HG02571 (cell line): ENCODE measurements around the gene RGS5.

Experiments used
- ATAC-seq: cut with Tn5 transposase; IDR thresholded peaks from one replicate; pipeline ENCODE4 v1.9.1; 2021; ENCODE audit warnings: mild to moderate bottlenecking, moderate library complexity; ENCODE audit not compliant: unreplicated experiment

The RGS5 gene

DNA sequence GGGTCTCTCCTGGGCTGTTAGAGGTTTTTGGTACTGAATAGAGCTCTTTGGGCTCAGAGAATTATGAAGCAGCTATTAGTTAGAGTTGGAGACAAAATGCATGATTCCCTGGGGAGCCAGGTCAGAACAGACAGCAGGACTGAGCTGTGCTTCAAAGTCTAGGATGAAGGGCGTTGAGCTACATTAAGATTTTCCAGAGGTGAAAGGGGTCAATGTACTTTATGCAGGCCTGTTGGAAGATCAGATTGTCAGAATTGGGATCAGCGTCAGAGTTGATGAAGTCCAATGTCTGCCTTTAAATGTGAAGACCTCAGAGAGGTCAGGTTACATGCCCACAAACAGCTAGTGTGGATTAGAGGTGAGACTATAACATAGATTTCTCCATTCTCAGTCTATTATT, 53.8 kb downstream of the RGS5 start:
- no peak for ATAC-seq

DNA sequence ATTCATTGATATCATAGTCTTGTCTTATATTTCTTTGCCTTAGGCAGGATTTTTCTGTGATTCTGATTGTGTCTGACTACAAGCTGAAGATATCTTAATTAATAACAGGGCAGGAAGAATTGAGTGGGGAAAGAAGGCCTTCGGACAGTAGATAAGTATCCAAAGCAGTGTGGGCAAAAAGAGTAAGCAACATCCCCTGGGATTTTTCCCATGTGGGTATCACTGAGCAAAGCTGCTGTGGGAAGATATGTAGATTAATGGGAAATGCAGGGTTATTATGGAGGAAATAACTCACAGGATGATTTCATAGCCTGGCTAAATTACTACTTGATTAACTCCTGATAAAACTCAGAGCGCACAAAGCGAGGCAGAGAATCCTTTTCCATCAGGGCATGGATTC, 55.7 kb downstream of the RGS5 start:
- no peak for ATAC-seq

DNA sequence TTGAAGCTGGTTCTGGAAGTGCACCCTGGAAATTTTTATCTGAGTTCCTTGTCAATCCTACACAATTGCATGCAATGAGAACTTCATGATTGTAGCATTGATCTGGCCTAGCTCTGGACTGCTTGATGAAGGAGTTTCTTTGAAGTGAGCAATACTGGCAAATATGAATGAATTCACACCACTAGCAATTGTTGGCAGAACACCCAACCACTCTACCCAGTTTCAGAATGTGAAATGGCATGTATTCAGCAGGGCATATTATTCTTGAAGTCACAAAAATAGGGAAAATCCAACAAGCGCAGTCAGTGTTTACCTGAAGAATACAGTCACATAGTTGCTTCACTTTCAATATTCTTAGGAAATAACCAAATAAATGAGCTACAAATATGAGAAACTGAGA, 57.3 kb downstream of the RGS5 start:
- ATAC-seq: no peak

DNA sequence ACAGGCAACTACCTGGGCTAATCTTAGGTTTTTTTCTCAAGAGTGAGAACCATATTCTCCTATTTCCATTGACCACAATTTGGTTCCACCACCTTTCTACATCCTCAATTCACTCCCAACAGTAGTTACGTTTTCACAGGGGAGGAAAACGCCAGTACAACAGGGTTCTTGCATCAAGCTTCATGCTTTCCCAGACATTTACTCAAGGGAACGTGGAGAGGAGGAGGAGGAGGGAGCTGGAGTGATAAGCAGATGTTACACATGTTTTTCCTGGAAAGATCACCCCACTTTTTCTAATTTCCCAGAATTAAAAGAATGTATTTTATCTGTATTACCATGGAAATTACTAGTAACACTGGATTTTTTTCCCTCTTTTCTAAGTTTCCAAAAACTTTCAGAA, 58.3 kb downstream of the RGS5 start:
- no peak for ATAC-seq

DNA sequence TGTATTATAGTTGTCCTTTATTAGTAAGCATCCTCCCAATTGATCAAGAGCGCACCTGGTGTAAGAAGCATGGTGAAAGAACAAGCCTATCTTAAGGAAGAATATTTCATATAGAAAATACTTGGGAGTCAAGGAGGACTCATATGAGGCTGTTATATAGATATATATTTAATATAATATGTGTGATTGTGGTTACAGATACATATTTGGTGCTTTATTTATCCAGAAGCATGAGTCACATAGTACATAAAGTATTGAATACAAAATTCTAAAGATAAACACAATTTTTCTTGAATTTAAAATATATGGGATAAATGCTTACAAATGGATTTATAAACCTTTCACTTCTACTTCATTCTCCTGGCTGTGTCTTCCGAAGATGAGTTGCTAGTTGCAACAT, 60.6 kb downstream of the RGS5 start:
- ATAC-seq: no peak

DNA sequence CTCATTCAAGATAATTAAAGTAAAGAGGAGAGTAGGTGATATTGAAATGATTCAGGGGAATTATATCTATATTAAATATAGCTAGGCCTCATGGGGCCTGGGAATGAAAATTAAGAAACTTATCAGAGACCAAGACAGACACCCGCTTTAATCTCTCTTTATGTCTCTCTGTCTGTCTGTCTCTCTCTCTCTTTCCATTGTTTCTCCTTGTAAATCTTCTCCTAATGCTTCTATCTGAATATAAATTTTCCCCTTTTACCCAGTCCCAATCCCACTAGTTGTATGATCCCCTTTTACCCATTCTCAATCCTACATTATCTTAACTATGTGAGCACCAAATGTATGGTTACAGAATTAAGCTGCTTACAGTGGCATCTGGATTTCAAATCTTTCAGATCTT, 61.2 kb downstream of the RGS5 start:
- no peak for ATAC-seq

DNA sequence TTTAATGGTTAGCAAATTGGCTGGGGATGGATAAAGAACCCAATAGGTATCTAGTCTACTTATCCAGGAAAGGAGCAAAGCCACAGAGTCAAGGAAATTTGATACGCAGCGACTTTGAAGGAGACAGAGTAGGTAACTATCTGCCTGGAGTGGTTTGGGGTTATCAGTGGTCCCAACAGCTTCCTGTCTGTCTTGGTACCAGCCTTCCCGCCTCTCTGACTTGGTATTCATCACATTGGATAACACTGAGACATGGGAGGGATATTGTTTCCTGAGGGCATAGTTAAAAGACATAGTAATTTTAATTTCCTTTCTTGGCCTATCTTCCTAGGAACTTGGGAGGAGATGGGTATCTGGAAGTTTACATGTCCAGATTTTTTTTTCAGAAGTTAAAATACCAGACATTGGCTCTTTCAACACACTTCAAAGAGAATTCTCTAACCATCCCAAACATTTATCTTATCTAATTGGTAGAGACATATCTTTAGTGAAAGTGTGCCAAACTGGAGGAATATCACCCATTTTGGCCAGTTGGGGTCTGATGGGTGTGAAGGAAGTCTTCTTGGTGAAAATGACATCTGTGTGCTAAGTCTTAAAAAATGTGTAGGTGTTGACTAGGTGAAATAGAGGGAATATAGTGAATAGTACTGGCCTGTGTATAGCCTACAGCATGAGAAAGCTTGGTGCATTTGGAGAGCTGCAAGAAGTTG, 65.0 kb downstream of the RGS5 start:
- no peak for ATAC-seq

DNA sequence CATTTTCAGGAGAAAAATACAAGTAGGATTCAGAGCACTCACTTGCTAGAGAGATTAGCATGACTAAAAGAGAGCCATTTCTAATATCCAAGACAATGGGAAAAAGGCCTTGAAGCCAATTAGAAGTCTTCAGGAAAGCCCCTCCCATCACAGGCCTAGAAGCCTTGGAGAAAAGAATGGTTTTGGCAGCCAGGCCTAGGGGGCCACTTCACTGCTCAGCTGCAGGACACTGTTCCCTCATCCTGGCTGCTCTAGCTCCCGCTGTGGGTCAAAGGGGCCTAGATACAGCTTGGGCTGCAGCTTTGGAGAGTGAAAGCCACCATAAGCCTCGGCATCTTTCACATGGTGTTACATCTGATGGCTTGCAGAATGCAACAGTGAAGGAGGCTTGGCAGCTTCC, 70.7 kb downstream of the RGS5 start:
- ATAC-seq: no peak

DNA sequence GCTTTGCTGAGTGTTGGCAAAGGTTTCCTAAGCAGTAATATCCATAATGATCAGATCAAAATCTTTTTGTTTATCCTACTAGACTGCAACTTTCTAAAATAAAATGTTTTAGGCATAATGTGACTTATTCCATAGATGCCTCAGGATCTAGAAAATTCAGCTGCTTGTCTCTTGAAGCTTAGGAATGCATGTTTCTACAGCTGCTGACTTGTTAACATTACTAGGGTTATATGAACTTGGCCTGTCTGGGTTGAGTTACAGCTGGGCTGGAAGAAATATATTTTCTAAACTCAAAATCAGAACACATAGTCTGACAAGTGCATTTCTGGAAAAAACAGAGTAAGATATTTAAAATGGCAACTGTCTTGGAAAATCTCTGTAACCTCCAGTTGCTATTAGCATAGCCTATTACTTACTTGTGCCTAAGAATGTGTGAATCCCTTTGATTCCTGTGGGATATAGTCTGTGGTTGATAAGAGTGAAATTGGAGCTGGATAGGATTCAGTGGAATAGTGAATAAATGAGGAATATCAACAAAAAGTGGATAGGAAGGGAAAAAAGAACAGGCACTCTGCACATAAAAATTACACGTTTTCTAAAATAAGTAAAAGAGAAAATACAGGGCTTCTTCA, 72.4 kb downstream of the RGS5 start:
- no peak for ATAC-seq

DNA sequence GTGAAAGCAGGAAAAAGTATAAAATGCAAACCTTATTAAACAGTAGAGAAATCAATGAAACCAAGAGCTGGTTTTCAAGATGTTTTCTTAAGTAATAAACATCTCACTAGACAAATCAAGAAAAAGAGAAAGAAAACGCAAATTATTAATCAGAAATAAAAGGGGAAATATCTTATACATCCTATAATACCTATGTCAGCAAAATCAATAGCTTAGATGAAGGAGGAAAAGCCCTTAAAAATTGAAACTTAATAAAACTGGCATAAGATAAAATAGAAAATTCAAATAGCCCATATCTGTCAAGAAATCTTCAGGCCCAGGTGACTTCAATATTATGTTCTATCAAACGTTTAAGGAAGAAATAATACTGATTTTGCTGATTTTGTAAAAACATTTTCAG, 74.4 kb downstream of the RGS5 start:
- no peak for ATAC-seq

DNA sequence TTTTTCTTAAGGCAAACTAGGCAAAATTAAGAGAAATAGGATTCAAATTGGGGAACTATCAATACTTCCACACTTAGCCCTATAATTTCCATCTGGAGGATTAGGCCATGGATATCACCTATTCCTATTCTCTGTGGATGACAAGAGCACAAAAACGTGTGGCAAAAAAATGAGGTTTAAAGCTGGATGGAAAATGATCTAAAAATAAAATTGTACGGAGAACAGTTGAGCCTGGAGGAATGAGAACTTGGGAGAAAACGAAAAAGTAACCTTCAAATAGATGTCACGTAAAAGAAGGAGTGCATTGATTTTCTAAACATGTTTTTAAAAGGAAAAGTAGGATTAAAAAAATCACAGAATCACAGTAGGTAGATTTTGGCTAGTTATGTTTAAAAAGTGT, 77.9 kb downstream of the RGS5 start:
- ATAC-seq: no peak

DNA sequence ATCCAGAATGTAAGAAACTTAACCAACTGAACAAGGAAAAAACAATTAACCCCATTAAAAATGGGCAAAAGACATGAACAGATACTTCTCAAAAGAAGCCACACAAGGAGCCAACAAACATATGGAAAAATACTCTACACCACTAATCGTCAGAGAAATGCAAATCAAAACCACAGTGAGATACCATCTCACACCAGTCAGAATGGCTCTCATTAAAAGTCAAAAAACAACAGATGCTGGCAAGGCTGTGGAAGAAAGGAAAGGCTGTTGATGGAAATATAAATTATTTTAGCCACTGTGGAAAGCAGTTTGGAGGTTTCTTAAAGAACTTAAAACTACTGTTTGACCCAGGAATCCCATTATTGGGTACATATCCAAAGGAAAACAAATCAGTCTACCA, 82.3 kb downstream of the RGS5 start:
- ATAC-seq: no peak

DNA sequence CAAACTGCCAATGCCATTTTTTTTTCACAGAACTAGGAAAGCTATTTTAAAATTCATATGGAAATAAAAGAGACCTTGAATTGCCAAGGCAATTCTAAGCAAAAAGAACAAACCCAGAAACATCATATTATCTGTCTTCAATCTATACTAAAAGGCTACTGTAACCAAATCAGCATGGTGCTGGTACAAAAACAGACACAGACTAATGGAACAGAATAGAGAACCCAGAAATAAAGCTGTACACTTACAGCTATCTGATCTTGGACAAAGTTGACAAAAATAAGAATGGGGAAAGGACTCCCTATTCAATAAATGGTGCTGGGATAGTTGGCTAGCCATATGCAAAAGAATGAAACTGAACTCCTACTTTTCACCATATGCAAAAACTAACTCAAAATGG, 83.0 kb downstream of the RGS5 start:
- no peak for ATAC-seq

DNA sequence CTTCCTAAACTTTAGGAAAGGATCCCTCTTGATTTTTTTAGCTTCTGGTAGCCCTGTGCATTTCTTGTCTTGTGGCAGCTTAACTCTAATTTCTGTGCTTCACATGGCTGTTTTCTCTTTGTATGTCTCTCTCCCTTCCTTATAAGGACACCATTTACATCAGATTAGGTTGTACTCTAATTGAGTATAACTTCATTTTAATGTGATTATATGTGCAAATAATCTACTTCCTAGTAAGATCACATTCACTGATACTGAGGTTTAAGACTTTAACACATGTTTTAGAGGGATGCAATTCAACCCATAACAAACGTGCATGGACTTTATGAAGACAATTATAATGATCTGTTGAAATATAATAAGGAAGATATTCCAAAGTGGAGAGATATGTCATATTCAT, 86.8 kb downstream of the RGS5 start:
- no peak for ATAC-seq

DNA sequence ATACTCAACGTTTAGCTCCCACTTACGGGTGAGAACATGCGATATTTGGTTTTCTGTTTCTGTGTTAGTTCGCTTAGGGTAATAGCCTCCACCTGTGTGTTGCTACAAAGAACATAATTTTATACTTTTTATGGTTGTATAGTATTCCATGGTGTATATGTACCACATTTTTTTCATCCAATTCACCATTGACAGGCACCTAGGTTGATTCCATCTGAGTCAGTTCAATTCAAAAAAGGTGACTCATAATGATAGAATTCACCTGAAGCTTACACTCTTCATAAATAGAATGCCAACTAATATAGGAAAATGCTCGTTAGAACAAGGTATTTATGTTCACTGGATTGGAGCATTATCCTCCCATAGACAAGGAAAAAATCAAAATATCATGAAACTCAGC, 95.1 kb downstream of the RGS5 start:
- ATAC-seq: no peak

DNA sequence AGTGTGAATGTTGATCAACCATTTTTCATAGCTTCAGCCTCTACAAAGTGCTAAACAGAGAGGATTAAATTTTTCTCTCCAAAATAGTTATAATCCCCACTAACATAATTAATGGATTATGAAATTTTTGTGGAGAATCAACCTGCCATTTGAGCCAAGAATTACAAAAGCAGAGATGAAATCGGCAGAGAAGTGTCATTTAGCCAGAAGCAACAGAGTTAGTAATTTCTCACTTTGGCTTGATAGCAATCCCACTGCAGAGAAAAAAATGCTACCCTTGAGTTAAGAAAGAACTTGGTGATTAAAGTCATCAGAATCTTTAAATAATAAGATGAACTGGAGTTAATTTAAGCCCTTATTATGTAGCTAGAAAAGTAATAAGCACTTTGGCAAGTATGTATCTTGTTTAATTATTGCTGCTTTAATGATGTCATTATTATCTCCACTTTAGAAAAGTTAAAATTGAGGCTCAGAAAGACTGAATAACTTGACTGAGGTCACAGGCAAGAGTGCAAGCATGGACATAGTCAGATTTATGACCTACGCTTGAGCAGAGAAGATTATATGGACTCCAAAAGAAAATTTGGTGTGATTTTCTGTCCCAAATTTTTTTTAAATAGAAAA, 96.2 kb downstream of the RGS5 start:
- ATAC-seq: no peak

DNA sequence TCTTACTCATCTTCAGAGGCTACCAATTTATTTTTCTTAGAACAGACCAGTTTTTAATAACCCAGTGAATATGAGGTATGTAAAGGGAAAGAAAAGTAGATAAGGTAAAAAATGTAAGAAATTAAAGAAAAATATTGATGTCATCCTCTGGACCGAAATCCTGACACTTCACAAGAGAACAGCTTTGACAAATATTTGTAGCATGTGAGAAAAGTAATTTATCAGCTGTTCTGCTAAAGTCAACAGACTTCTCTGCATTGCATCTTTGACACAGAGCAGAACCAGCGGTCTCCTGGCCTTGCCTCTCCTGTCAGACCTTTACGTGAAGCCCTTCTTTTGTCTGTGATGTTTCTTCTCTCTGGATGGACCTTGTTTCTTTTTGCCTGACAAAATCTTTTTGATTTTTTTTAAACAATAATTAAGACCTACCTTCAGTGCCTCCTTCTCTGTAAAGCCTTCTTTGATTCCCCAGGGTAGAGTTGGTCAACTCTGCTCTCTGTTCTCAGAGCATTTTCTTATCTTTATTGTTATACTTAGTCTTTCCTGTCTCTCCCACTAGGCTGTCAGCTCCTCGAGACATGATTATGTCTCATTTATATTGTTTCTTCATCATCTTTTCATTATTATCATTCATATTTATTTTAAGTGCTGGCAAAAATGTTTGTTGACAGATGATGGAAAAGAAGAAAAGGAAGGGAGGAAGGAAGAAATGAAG, 98.2 kb downstream of the RGS5 start:
- no peak for ATAC-seq

DNA sequence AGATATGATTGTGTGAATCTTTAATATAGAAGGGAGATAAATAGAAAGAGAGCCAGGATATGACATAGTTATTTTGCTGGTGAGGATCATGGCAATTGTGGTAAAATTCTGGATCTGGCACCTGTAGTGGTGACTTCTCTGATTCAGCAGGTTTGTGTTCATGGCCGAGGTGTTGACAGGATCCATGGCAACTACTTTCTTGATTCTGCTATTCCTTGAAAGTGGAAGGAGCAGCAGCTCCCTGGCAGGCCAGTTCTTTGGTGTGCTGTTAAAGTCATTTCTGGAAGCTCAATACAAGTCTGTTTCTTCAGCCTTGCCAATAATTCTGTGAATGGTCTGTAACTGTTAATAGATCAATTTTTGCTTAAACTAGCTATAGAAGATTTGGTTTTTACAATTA, 100.1 kb downstream of the RGS5 start:
- no peak for ATAC-seq

DNA sequence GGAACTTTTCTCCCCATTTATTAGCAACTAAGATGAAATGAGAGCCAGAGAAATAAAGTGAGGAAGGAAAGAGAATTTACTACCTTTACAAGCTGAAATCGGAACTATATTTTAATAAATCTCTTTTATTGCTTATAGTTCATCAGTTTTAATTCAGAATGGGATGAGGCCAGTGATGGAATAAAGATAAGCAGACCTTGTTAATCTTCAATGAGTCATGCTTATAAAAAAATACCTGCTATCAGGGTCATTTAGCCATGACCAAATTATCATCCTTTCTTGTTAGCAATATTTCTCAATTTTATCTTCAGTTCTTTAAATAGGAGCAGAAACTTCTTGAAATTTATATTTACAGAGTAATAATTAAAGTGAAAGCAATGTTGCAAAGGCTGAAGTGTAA, 107.5 kb downstream of the RGS5 start:
- ATAC-seq: no peak

DNA sequence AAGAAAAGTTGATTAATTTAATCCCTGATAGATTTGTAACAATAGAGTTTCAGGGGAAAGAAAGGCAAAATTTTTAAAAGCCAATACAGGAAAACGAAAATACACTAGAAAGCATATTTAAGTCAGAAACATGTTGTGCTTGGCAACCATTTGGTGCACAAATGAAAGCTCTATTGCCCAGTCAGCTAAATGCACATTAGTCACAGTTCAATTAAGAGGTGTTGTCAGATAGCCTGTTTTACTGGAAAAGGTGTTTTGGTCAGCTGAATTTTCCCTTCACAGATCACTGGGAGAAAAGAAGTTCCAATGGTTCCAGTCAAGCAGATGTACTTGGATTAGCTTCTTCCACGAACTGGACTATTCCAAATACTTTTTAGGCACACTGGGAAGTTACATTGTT, 108.1 kb downstream of the RGS5 start:
- no peak for ATAC-seq

DNA sequence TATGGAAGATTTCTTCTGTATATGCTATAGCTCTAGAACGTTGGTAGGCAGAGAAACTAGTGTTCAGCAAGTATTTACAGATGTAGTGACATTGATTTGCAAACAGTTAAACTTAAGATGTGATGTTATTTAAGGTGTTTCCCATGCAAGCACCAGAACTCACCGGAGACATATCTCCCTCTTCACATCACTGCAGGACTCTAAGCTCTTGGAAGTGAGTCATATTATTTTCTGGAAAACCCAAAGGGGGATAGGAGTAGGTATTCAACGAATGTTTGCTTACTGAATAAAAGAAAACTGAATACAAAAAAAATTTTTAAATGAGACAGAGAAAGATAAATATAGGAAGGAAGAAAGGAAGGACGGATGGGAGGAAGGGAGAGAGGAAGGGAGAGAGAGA, 108.5 kb downstream of the RGS5 start:
- no peak for ATAC-seq

DNA sequence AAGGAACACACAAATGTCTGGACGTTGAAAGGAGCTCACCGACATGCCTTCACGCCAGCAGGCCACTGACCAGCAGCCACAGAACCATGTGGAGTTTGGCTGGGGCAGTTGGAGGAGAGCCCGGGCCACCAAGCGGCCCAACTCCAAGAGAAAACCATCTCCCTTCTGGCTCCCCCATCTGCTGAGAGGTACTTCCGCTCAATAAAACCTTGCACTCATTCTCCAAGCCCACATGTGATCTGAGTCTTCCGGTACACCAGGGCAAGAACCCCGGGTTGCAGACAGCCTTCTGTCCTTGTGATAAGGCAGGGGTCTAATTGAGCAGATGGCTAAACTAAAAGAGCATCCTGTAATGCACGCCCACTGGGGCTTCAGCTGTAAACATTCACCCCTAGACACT, 109.1 kb downstream of the RGS5 start:
- no peak for ATAC-seq
